ENCODE results near the gene CCDC106.
A peak's percentile ranks its signal among the peaks of the same experiment; 100 is the strongest.

- TF ChIP-seq POLR2AphosphoS5 (IDR thresholded peaks at IDR 0.05; ENCODE audit: low read depth, low read length) (peak; percentile 86), SIN3A (IDR thresholded peaks at IDR 0.05; ENCODE audit: borderline replicate concordance, insufficient read depth, low read depth, low read length) (peak; percentile 84; the same call in 1 of the 2 replicates), CTCF (IDR thresholded peaks at IDR 0.05) (peak; percentile 100), REST (IDR thresholded peaks at IDR 0.05; ENCODE audit: insufficient read depth in 1 of 2, low read depth in 2 of 2, low read length in 1 of 2) (no peak), TCF7L2 (IDR thresholded peaks at IDR 0.05; ENCODE audit: low read depth, low read length) (peak; percentile 49; the same call in 1 of the 2 replicates)
Measured at GRCh38 chr19:55653651-55654322, 5.8 kb downstream of the CCDC106 start.
